Endothelial cell of umbilical vein (primary cell): Measurements from ENCODE around the gene NALCN.

Experiments
- CTCF ChIP-seq, 2 donors: IDR thresholded peaks; 1 replicate in 1 of 2; 2 replicates in 1 of 2; pipeline ENCODE4 v1.5.1; 2011; ENCODE audit warnings: low read length in 2 of 2, mild to moderate bottlenecking in 2 of 2, moderate library complexity in 2 of 2, control low read depth in 1 of 2, inconsistent platforms in 1 of 2, low read depth in 1 of 2; ENCODE audit not compliant: insufficient read depth in 1 of 2; ENCODE audit errors: extremely low read depth in 1 of 2
- EZH2 ChIP-seq: IDR thresholded peaks from 2 replicates; pipeline ENCODE4 v1.6.1; 2012; ENCODE audit warnings: borderline replicate concordance, low read depth, mild to moderate bottlenecking, moderate library complexity, low read length, inconsistent platforms; ENCODE audit not compliant: severe bottlenecking
- GATA2 ChIP-seq: IDR thresholded peaks from 2 replicates; pipeline ENCODE4 v1.7.0; 2011; ENCODE audit warnings: low read depth, mild to moderate bottlenecking, moderate library complexity, mixed read lengths, low read length; ENCODE audit not compliant: insufficient read length, insufficient read depth
- JUN ChIP-seq: IDR thresholded peaks from 2 replicates; pipeline ENCODE4 v1.6.1; 2011; ENCODE audit warnings: borderline replicate concordance, low read depth; ENCODE audit not compliant: insufficient read length, insufficient read depth
- MAX ChIP-seq: IDR thresholded peaks from 2 replicates; pipeline ENCODE4 v1.6.1; 2011; ENCODE audit not compliant: insufficient read depth, insufficient read length
- MYC ChIP-seq: IDR thresholded peaks from one replicate; pipeline ENCODE4 v1.6.1; 2011; ENCODE audit warnings: mild to moderate bottlenecking, low read depth, low read length
- POLR2A ChIP-seq: IDR thresholded peaks from 2 replicates; pipeline ENCODE4 v1.6.1; 2012; ENCODE audit warnings: low read depth, mild to moderate bottlenecking, control low read depth, low read length
- POLR2AphosphoS5 ChIP-seq: IDR thresholded peaks from 2 replicates; pipeline ENCODE4 v1.6.1; 2012; ENCODE audit warnings: low read depth, mild to moderate bottlenecking, control low read depth, low read length, moderate library complexity; ENCODE audit not compliant: insufficient read depth

- TF ChIP-seq MAX (no peak), CTCF (IDR thresholded peaks at IDR 0.05; ENCODE audit: extremely low read depth in 1 of 2, insufficient read depth in 1 of 2, low read depth in 1 of 2, low read length in 2 of 2) (no peak), POLR2AphosphoS5 (no peak), POLR2A (no peak), MYC (no peak), EZH2 (no peak), JUN (no peak), GATA2 (no peak)
Observed at GRCh38 chr13:101150998-101151397, 265.3 kb downstream of the NALCN start.
